ENCODE data around the gene COPS7B.
A peak's percentile ranks its signal among the peaks of the same experiment; 100 is the strongest.
"Not testable (repeated sequence)": the region's sequence is repeated elsewhere in the genome, so short reads cannot be mapped to it uniquely, and the experiment has no call there.

Gene COPS7B

DNA sequence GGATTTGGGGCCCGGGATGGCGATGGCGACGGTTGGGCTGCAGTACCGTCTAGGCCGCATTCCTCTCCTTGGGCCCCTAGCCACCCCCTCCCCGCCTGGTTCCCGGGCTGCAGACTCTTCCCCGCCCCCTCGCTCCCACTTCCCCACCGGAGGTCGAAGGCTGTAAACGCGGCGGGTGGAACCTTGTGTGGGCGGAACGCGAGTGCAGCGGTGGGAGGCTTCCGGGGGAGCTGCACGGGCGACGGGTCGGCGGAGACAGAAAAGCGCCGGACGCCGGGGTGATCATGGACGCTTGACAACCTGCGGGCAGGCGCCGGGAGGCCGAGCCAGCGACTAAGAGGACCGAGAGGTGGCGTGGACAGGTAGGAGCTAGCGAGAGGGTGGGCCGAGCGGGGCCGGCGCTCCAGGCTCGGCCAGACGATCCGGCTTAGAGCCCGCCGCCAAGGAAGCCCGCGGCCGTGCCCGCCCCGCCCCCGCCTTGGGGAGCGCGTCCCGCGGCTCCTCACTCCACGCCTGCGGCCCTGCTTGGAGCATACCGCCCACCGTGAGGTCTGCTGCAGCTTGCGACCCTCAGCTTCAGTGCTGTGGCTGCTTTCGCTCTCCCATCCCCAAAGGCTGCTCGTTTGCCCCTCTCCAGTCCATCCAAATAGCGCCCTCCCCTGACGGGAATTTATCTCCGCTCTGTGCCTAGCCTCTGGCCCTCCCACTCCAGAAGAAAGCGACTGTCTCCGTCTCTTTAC lies at the start of gene COPS7B:
COPS7B (plus strand) TSS at position 269 of the 740 bp plus-strand sequence. CDS start 2,126 bp downstream, outside the sequence.
- peak; percentile 87 for DNase-seq

DNA sequence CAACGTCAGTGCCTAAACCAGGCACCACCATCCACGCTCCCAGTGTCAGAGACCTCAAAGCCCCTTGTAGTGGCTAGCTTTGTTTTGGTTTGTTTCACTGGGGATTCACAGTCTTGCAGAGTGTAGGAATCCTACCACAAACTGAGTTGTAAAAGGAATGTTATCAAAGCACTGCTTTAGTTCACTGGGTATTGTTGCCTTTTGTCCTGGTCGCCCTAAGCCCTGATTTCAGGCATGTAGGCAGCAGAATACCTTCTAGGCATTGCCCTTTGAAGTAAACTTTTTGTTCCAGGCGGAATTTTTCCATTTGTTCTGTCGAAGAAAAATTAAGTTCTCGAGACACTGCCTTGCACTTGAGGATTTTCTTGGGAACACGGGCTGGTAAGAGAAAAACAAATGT lies 48.5 kb upstream of the COPS7B start:
- DNase-seq: no peak

DNA sequence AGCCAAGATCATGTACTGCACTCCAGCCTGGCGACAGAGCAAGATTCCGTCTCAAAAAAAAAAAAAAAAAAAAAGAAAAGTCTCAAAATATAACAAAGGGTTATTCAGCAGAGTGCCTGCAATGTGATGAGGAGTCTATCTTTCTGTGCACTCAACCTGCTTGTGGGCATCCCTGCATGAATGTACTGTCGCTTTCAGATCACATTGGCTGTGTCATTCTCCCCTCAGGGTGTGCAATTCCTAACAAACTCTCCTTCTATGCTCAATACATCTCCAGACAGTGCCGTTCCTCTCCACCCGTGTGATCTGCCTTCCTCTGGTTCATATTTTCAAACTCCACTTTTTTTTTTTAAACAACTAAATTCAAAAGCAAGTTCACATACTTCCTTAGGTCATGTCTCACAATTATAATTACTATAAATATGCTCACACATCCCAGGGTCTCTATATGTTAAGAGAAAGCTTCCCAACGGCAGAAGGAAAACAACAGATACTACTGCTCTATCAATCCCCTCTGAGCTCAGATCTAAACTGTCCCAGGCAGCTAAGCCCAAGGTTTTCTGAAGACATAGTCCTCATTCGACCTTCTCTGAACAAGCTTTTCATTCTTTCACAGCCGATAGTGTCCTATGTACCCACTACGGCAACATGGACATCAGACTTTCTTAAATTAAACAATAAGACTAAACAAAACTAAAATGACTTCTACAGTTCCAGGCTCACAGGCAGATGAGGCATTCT lies 42.7 kb upstream of the COPS7B start:
- no peak for DNase-seq

DNA sequence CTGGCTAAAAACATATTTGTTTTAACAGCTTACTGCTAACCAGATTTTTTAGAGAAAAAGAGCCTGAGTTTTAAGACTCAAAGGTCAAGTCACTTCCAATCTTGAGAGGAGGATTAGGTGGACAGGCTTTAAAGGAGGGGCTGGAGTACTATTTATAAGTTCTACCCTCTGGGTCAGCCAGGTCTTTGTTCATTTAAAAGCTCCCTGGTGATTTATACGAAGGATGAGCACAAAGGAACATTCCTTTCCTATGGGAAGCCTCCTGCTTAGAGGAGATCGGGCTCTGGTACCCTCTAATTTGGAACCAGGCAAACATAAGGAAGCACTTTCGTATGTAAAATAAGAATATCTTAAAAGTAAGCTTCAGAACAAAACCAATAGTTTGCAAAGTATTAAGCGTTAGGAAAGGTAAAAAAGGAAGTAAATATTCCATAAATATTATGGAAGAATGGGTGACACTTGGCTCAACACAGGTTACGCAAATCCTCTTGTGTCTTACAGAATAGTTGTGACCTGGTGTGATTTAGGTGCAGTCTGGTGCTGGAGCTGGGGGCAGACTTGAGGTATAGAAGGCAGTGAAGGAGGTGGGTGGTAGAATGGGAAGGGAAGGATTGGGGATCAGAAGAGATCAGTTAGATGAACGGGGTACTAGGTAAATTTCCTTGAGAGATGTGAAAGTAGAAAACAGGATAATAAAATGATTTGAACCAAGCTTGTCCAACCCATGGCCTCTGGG lies 40.8 kb upstream of the COPS7B start:
- no peak for DNase-seq

DNA sequence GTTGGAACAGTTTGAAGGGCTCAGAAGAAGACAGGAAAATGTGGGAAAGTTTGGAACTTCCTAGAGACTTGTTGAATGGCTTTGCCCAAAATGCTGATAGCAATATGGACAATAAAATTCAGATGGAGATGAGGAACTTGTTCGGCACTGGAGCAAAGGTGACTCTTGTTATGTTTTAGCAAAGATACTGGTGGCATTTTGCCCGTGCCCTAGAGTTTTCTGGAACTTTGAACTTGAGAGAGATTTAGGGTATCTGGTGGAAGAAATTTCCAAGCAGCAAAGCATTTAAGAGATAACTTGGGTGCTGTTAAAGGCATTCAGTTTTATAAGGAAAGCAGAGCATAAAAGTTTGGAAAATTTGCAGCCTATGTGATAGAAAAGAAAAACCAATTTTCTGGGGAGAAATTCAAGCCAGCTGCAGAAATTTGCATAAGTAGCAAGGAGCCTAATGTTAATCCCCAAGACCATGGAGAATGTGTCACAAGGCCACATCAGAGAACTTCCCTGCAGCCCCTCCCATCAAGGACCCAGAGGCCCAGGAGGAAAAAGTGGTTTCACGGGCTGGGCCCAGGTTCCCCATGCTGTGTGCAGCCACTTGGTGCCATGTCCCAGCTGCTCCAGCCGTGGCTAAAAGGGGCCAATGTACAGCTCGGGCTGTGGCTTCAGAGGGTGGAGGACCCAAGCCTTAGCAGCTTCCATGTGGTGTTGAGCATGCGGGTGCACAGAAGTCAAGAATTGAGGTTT lies 37.9 kb upstream of the COPS7B start:
- not testable (repeated sequence) for DNase-seq

DNA sequence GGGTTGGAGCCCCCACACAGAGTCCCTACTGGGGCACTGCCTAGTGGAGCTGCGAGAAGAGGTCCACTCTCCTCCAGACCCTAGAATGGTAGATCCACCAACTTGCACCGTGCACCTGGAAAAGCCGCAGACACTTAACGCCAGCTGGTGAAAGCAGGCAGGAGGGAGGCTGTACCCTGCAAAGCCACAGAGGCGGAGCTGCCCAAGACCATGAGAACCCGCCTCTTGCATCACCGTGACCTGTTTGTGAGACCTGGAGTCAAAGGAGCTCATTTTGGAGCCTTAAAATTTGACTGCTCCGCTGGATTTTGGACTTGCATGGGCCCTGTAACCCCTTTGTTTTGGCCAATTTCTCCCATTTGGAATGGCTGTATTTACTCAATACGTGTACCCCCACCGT lies 37.2 kb upstream of the COPS7B start:
- DNase-seq: not testable (repeated sequence)

DNA sequence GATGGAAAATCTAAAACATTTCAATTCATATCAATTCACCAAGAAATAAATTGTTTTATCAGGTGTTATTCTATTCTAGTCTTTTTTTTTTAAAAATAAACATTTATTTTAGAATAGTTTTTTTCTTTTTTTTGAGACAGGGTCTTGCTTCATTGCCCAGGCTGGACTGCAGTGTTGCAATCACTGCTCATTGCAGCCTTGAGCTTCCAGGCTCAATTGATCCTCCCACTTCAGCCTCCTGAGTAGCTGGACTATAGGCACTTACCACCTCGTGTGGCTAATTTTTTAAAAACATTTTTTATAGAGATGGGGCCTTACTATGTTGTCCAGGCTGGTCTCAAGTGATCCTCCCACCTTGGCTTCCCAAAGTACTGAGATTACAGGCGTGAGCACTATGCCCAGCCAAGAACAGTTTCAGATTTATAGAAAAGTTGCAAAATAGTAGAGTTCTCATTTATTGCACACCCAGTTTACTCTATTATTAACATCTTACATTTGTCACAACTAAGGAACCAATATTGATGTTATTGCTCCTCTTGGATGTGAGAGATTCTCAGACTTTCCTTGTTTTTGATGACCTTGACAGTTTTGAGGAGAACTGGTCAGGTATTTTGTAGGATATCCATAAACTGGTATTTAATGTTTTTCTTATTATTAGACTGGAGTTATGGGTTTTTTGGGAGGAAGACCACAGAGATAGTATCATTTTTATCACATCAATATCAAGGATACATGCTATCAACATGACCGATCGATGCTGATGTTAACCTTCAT lies 35.0 kb upstream of the COPS7B start:
- DNase-seq: no peak

DNA sequence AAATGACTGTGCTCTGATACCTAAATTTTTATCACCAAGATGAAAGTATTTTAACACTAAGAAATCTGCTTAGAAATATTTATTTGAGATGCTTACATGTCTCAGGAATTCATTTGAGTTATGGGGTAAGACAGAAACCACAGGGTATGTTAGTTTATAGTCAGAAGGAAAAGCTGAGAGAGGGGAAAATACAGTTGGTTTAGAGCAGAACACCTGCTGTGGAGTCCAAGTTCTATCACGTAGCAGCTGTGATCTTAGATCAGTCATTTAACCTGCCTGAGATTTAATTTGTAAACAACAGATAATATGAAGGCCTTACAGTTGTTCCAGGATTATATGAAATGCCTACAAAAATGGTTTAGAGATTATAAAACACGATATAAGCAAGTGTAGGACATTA lies 34.2 kb upstream of the COPS7B start:
- DNase-seq: no peak

DNA sequence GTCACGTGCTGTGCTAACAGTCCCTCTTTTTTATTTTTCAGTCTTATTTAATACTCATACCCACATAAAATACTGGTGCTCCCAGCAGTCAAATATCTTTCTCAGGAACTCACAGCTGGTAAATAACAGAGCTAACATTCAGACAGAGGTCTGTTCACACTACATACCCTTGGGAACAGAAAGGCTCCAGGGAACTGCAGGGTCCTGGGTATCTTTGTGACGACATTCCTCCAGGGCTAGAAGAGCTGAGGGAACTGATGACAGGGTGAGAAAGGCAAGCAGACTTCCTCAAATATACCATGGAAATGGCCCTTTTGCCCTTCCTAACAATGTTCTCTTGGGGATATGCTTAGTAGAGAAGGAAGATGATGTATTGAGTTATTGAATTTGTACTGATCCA lies 24.5 kb upstream of the COPS7B start:
- DNase-seq: no peak

DNA sequence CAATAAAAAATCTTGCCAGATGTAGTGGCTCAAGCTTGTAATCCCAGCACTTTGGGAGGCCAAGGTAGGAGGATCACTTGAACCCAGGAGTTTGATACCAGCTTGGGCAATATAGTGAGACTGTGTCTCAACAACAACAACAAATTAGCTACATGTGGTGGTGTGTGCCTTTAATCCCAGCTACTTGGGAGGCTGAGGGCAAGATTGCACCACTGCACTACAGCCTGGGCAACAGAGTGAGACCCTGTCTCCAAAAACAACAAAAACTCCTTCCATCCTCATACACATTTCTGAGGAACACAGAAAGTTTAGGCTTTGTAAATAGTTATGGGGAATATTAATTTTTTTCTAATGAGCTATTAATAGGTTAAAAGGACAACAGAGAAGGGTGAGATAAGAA lies 22.1 kb upstream of the COPS7B start:
- no peak for DNase-seq

DNA sequence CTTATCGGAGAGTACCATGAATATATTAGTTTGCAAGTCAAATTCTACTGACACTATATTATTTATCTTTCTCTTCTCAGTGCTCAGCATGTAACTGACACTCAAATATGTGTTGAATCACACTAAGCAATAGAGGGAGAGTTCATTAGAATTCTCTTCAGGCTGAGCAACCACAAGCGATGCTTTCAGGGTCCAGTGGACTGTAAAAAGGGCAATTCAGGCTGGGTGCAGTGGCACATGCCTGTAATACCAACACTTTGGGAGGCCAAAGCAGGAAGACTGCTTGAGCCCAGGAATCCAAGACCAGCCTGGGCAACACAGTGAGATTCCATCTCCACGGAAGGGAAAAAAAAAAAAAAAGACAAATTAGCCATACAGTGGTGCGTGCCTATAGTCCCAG lies 21.5 kb upstream of the COPS7B start:
- DNase-seq: no peak

DNA sequence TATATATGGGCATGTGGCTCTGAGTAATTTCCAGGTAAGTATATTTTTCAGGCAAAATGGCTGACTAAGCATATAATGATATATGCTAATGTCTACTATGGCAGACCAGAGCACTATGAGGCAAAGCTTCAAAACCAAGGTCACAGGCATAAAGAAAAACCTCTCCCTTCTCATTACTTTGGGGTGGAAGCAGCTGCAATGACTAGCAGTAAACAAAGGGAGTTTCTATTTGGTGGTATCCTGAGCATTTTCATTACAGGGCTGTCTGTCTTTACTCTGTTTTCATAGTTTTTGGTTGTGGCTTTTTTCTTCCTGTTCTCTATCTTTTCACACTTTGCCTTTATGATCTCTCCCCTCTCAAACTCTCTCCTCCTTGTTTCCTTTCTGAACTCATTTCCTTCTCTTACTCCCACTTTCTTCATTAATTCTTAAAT lies 20.7 kb upstream of the COPS7B start:
- DNase-seq: no peak

DNA sequence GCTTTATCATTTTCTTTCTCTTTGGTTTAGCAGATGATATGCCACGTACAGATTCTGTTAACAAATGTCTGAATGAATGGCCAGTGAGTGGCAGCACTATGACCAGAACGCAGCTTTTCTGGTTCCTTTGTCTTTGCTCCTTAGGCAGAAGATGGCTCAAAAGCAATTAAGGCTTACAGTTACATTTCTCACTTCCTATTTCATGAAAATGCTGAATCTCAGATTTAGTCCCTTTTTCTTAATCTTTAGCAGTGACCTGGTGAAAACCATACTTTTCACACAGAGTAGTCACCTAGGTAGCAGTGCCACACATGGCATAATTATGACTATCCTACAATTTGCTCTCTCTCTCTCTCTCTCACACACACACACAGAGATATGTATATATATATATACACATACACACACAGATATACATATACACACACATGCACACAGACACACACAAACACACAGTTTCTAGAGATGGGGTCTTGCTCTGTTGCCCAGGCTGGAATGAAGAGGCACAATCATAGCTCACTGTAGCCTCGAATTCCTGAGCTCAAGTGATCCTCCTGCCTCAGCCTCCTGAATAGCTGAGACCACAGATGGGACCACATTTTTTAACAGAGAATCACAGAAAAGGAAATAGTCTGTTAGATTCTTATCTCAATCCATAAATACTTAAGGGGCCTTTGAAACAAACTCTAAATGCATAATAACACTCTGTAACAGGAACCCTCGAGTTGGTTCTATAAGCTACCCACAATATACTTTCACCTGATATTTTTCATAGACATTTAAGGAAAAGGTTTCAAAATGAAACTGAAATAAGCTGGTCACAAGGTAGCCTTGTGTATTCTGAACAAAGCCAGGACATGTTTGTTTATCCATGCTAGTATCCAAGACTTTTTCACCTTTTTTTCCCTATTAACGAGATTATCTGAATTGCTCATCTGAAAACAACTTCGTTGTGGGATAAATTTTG lies 16.8 kb upstream of the COPS7B start:
- DNase-seq: no peak

DNA sequence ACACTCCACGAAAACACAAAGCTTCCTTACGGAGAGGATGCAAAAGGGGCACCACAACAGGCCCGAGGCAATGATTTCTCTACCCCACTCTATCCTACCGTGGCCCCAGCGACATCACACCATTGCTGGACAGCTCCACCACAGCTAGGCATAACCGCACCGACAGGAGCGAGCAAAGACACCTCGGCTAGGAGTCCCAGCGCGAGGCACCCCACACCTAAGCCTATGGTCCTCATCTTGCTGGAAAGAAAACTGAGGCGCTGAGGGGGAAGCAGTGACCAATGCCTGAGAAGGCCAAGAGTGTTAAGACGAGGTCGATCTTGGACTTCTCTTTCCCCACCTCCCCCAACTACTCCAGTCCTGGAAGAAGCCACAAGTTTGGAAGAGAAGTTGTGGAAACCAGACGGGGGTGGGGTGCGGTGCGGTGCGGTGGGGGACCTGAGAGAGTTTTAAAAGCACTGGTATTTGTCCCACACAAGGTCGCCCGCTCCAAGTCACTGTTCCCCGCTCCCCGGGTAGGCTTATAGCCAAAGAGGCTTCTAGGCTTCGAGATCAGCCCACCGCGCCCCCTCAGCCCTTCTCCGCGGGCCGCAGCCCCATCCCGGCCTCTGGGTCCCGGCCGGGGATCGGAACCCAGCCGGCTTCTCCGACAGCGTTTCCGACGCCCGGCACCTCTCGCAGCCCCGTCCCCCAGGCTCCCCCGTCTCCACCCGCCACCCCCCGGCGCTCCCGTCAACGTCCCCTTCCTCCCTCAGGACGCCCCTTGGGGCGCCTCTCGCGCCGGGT lies 5.9 kb upstream of the COPS7B start:
- no peak for DNase-seq

DNA sequence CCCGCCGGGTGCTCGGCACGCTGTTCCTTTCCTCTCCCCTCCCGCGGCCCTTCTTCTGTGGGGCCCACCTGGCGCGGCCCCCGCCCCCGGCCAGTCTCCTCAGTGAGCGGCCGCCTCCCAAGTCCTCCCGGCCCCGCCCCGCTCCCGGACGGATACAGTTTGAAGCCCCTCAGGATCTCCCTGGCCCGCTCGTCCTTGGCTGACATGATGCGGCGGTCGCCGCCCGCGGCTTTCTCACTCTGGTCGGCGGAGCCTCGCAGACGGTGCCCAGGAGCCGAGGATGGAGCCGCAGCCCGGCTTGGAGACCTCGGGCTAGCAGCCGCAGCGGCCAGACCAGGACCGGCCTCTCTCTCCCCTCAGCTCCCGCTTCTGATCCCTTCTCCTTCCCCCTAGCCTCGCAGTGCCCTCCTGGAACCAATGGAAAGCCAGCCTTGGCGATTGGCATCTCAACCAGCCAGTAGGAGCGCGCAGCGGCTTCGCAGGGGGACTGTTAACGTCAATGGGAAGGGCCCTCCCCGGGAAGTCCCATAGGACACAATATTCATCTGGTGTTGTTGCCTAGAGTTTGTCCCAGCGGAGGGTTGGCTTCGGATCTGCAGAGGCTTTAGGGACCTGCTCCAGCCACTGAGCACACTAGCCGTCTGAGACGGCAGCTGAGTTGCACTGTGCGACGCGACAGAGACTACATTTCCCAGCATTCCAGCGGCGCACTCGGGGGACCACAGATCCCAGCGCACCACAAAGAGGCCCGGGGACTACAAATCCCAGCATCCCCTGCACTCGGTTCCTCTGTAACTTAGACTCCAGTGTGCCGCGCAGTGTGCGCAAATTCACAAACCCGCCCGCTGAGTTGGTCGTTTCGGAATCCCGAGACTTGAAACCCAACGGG lies 5.1 kb upstream of the COPS7B start, which contains the start of gene PDE6D:
PDE6D (minus strand) TSS at position 374 of the 889 bp plus-strand sequence; CDS start at position 206, 168 bp downstream.
- peak; percentile 94 for DNase-seq

DNA sequence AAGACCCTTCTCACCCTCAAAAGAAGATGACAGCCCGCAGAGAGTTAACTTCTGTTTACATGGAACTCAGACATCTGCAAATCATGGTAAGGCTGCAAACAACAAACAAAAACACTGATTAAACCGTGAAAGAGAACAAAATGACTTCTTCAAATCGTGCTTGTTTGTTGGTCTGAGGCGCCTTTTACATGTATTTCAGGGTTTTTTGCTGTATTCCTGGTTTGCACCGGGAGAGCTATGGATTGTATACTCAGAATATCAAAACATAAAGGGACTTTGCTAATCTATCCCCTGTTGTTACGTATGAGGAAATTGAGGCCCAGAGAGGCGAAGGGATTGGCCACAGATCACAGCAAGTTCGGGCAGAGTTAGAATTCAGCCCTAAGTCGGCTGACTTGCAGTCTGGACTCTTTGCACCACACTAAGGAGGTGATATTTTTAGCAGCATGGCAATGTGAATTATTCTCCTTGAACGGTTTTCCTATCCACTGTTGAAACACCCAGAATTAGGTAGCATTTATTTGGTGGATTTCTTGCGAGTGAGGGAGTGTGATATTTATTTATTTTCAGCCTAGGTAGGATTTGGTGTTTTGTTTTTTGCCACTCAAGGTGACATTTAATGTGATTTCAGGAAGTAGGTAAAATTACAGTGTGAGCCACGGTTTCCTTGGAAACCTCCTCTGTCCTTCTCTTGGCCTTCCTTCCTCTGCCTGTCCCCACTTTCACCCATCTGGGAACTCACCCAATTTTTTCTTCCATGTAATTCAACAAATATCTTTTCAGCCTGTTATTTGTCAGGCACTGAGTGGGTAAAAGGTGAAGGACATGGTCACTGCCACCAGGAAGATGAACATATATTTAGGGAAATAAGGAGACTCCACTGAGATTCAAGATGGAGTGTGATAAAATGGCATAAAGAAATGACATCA lies 4.2 kb upstream of the COPS7B start:
- DNase-seq: peak; percentile 5

DNA sequence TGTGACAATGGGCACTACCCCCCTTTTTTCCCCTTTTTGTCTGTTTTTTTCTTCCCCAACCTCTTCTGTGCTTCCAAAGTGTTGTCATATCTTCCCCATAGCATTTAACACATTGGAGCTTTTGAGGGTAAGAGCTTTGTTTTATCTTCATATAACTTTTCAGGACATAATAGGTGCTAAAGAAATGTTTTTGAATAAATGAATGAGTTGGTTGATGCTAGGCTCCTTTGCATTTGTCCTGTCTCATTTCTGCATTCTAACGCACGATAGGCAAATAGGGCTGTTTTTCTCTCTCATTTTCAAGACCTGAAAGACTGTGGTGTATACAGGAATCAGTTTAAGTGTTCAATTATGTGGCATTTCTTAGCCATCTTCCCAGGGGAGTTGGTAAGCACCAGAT lies 832 bp upstream of the COPS7B start:
- DNase-seq: no peak

DNA sequence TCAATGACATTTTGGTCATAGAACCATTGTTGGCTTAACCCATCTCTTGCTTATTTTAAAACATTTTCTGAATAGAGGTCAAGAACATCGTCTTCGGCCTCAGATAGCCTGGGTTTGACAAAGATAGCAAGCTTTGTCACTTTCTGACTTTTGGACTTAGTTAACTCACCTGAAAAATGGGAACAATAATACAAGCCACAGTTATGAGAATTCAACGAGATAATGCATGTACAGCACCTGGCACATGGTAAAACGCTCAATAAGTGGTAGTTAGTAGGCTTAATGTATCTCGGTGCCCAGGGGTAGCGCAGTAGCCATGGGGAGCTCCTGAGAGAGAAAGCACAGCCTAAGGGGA lies 446 bp upstream of the COPS7B start:
- no peak for DNase-seq

All from GDM1 (cell line).